Measurements from ENCODE around the gene KMT2E. TPM values are rescaled to one million over a fixed set of nuclear protein-coding genes. Genes with fewer than 3 reads are reported as not detected.
"Not testable (repeated sequence)": the region's sequence is repeated elsewhere in the genome, so short reads cannot be mapped to it uniquely, and the experiment has no call there.

Gene KMT2E
- total RNA-seq, 1 donor from 2014 or later, result 97.0 TPM

GRCh38 chr7:104973909-104974415 is 40.0 kb upstream of the KMT2E start:
- Histone ChIP-seq H3K36me3 (no peaks in the 10 kb centered on the region), H3K4me1 (peaks cover 56% of the 10 kb centered on the region), H3K9me3 (no peaks in the 10 kb centered on the region), H3K4me3 (no peak overlapping the region), H3K27me3 (no peaks in the 10 kb centered on the region), H3K27ac (peak overlapping the region; percentile 55)
- ATAC-seq, result peak; percentile 9
- no peak for DNase-seq
- no peak for TF ChIP-seq CTCF (IDR thresholded peaks at IDR 0.05)
- intact Hi-C loops (cut with DNase I), result no loop called here

GRCh38 chr7:104975553-104975952 is 38.5 kb upstream of the KMT2E start:
- H3K4me3 ChIP-seq; H3K27ac ChIP-seq; H3K36me3 ChIP-seq; DNase-seq; intact Hi-C loops (cut with DNase I); ATAC-seq; H3K27me3 ChIP-seq; H3K9me3 ChIP-seq: not testable (repeated sequence)
- H3K4me1 ChIP-seq, result peaks cover 71% of the 10 kb centered on the region

- H3K4me1 ChIP-seq, result peaks cover 80% of the 10 kb centered on the region
- intact Hi-C loops (cut with DNase I), result no loop called here
These were observed 36.9 kb upstream of the KMT2E start for GRCh38 chr7:104976966-104977636.

GRCh38 chr7:104978460-104978859 is 35.5 kb upstream of the KMT2E start:
- H3K4me1 ChIP-seq, result peaks cover 81% of the 10 kb centered on the region
- peak overlapping the region; percentile 68 for H3K27ac ChIP-seq
- DNase-seq (no peak), ATAC-seq (peak; percentile 24)
- H3K27me3 ChIP-seq, result no peaks in the 10 kb centered on the region
- H3K36me3 ChIP-seq, result no peaks in the 10 kb centered on the region
- no peak for TF ChIP-seq CTCF (IDR thresholded peaks at IDR 0.05)
- intact Hi-C loops (cut with DNase I), result no loop called here
- no peak overlapping the region for H3K4me3 ChIP-seq
- H3K9me3 ChIP-seq, result no peaks in the 10 kb centered on the region

More at GRCh38 chr7:104976966-104977636, 36.9 kb upstream of the KMT2E start:
- H3K36me3 ChIP-seq, result no peaks in the 10 kb centered on the region
- no peak overlapping the region for H3K4me3 ChIP-seq
- peak overlapping the region; percentile 68 for H3K27ac ChIP-seq
- DNase-seq (no peak), ATAC-seq (no peak)
- no peak for TF ChIP-seq CTCF (IDR thresholded peaks at IDR 0.05)
- no peaks in the 10 kb centered on the region for H3K9me3 ChIP-seq
- H3K27me3 ChIP-seq, result no peaks in the 10 kb centered on the region

GRCh38 chr7:104979167-104979841 is 34.7 kb upstream of the KMT2E start:
- Histone ChIP-seq H3K27ac (peak overlapping the region; percentile 68), H3K27me3 (no peaks in the 10 kb centered on the region), H3K36me3 (no peaks in the 10 kb centered on the region), H3K4me3 (no peak overlapping the region), H3K4me1 (peaks cover 73% of the 10 kb centered on the region), H3K9me3 (no peaks in the 10 kb centered on the region)
- DNase-seq (no peak), ATAC-seq (no peak)
- intact Hi-C loops (cut with DNase I), result no loop called here
- no peak for TF ChIP-seq CTCF (IDR thresholded peaks at IDR 0.05)

GRCh38 chr7:104980440-104980839 is 33.6 kb upstream of the KMT2E start:
- TF ChIP-seq CTCF (IDR thresholded peaks at IDR 0.05), result no peak
- intact Hi-C loops (cut with DNase I), result no loop called here
- H3K27me3 ChIP-seq, result no peaks in the 10 kb centered on the region
- peaks cover 82% of the 10 kb centered on the region for H3K4me1 ChIP-seq
- DNase-seq, result no peak
- H3K36me3 ChIP-seq, result no peaks in the 10 kb centered on the region
- ATAC-seq, result no peak
- H3K4me3 ChIP-seq, result no peak overlapping the region
- H3K9me3 ChIP-seq, result no peaks in the 10 kb centered on the region
- no peak overlapping the region for H3K27ac ChIP-seq

All from upper lobe of right lung (tissue), 1 donor.